GM18858 (cell line): Measurements from ENCODE around the gene MAP7D2.

Source experiments
- ATAC-seq: cut with Tn5 transposase; IDR thresholded peaks from one replicate; pipeline ENCODE4 v1.9.1; 2021; ENCODE audit not compliant: unreplicated experiment

Gene MAP7D2

GRCh38 chrX:19975845-19976244 is 140.9 kb downstream of the MAP7D2 start:
- no peak for ATAC-seq

- ATAC-seq, result no peak
These were observed 143.7 kb downstream of the MAP7D2 start for GRCh38 chrX:19972984-19973383.

DNA sequence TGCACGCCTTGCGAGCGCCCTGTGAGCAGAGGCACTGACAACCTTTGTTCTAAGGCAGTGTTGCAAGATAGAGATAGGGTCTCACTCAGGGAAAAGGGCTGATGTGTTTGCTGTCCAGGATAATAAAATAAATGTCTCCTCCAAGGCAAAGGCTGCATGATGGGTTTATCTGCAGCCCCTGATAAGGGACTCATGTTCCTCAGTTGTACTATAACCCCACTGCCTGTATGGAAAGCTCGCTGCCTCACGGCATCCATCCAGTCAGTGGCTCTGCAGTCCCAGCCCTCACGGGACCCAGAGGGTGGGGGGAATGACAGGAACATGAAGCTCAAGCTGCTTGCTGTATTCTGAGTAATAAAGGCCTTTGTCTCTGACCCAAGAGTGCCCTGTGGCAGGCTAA is 148.4 kb downstream of the MAP7D2 start:
- ATAC-seq, result no peak

DNA sequence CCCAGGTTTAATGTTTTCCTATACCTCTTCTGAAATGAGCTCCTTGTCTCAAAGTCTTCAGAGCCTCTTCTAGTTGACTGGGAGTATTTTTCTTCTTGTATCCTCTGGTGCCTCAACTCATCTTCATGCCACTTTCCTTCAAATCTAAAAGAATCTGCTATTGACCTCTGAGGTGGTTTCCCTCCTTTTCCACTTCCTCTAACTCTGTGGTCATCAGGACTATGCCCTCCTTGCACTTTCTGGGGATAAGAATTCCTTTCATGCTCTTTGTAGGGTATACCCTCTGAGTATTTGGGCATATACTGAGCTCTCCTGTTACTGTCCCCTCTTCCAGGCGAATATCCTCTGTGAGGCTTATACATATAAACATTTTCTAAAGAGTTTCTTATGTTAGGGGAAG is 150.7 kb downstream of the MAP7D2 start:
- no peak for ATAC-seq

GRCh38 chrX:19964017-19964710 is 152.5 kb downstream of the MAP7D2 start:
- ATAC-seq, result peak; percentile 90

DNA sequence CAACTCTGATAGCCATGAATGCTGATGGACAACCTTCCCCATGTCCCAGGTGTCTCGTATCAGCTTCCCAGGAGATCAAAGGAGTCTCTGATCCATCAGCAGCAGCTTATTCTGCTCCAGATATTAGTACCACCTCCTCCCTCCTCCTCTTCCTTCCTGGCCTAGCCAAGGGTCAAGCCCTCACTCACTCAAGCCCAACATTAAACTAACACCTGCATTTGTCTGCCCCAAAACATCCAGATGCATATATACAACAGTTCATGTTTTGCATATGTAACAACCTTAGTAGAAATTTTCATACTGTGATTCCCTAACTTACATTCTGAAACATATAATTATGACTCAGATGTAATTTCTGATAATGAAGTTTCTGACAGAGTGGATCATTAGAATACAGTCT is 155.8 kb downstream of the MAP7D2 start:
- no peak for ATAC-seq

DNA sequence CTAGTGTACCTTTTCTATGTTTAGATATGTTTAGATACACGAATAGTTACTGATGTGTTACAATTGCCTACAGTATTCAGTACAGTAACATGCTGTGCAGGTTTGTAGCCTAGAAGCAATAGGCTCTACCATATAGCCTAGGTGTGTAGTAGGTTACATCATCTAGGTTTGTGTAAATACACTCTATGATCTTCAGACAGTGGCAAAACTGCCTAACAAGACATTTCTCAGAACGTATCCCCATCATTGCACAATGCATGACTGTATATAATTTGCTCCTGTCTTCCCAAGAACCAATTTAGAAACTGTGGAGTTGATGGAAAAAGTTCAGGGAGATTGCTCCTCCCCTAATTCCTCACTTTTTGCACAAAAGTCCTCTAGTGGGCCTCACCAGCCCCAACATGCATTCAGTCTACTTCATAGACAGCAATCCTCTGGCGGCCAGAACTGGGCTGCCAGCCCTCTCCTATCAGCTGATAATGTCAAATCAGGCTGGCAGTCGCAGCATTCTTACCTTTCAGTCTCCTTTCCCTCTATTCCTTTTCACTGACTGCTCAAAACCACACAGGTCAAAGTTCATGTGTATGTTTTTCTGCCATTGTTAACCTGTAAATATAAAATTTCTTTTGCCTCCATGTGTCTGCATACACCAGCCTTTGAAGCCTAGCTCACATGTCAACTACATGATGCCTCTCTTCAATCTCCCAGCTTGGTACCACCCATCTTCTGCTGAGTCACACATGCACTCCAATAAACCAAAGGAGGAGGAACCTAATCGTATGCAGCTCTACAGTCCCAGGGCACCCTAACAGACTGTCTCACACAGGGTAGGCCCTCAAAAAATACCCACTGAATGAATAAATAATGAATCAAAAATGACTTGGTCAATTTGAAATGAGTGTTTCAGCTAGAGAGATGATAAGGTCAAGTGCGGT is 157.9 kb downstream of the MAP7D2 start:
- no peak for ATAC-seq

DNA sequence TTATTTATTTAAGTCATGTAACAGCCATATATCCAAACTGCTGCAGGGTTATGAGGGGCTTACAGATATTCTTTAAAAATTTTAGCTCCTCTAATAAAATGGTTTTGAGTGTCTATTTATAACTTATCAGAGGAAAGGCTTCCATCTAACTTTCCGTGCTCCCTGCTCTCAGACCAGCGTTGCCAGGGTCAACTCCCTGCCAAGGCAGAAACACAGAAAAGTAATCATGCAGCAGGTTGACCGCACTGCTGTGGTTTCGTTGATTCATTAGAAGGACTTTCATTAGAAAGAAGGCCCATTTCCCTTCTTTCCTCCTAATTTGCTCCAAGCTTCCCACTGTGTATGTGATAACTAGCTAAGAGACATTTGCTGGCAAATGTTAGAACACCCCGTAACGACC is 159.8 kb downstream of the MAP7D2 start:
- ATAC-seq, result no peak
